Right lobe of liver (tissue), 6 donors: ENCODE results near the gene IL34. TPM values are rescaled to one million over a fixed set of nuclear protein-coding genes. Genes with fewer than 3 reads are reported as not detected.

Experiments used
- ATAC-seq, 4 donors: fragments of 200-7000 bp; cut with Tn5 transposase; one replicate each; pipeline ENCODE4 v1.9.1; 2020; ENCODE audit warnings: mild to moderate bottlenecking in 4 of 4, moderate library complexity in 4 of 4
- DNase-seq, 3 donors: peaks; one replicate each; pipeline ENCODE4 v3.0.0-alpha.2; 2020
- H3K27ac ChIP-seq, 3 donors: fragments of 200-600 bp; one replicate each; pipeline ENCODE4 v1.8.0; 2022
- H3K27me3 ChIP-seq, 2 donors: fragments of 200-600 bp; one replicate each; pipeline ENCODE4 v1.8.0; 2022
- H3K36me3 ChIP-seq, 4 donors: fragments of 200-600 bp; sonication (generic) in 1 of 4; one replicate each; pipeline versions ENCODE4 v1.5.1 to v1.8.0; 2017 to 2022; ENCODE audit warnings: control low read depth in 1 of 4
- H3K4me1 ChIP-seq, 4 donors: fragments of 200-600 bp; sonication (generic) in 1 of 4; one replicate each; pipeline versions ENCODE4 v1.5.1 to v1.8.0; 2017 to 2022; ENCODE audit warnings: control low read depth in 1 of 4
- H3K4me3 ChIP-seq, 3 donors: fragments of 200-600 bp; one replicate each; pipeline ENCODE4 v1.8.0; 2022
- H3K9me3 ChIP-seq, 4 donors: fragments of 200-600 bp; sonication (generic) in 1 of 4; one replicate each; pipeline versions ENCODE4 v1.5.1 to v1.8.0; 2017 to 2022; ENCODE audit warnings: control low read depth in 1 of 4
- CTCF ChIP-seq, 4 donors: fragments of 200-600 bp in 3 of 4; fragments of 450-650 bp in 1 of 4; IDR thresholded peaks; one replicate each; pipeline versions ENCODE4 v1.5.1 to v1.8.0; 2016 to 2022; ENCODE audit warnings: antibody characterized with exemption in 4 of 4, mild to moderate bottlenecking in 2 of 4
- POLR2A ChIP-seq: fragments of 450-650 bp; IDR thresholded peaks from one replicate; pipeline ENCODE4 v1.6.1; 2017; ENCODE audit warnings: antibody characterized with exemption, mild to moderate bottlenecking
- WGBS: methylation state at CpG from one replicate; pipeline ENCODE4 v1.1.6; 2018; ENCODE audit warnings: low coverage, low lambda C conversion rate; ENCODE audit not compliant: insufficient coverage; ENCODE audit errors: missing lambda C conversion rate; 5-methylcytosine and 5-hydroxymethylcytosine counted together
- intact Hi-C, 2 donors: fragments of 100-400 bp; cut with DNase I; formaldehyde crosslinking; loops; one replicate each; pipeline versions ENCODE4 v1.11.2 to v1.14.1; 2022
- total RNA-seq, 6 experiments: library from RNA; depleted of rRNA in 2 of 6; stranded (reverse); fragments of >200 nt in 2 of 6; fragmentation: NEBNext Ultra II Directional in 3 of 6; extraction: Animal tissue kit (Norgen Biotek cat#: 25700) in 3 of 6; gene quantifications; one replicate each; pipeline versions ENCODE4 v1.1.0 to v1.2.4, GENCODE V29; 2016 to 2023
- donor health status: DM: no; HTN: yes; CAD: no.
- donor health status: DM: no; HTN: no; CAD: no.
- donor health status: DM: no; HTN: no; CAD: no.
- donor health status: DM: no; HTN: yes; CAD: no.
- donor health status: DM: no; HTN: yes; CAD: no.

IL34 gene
- total RNA-seq, 6 experiments from 2014 or later: 0.27 to 1.1 (median 0.49) TPM

- Histone ChIP-seq H3K9me3 (no peaks in the 10 kb centered on the region), H3K4me3 (no peak overlapping the region), H3K27me3 (no peaks in the 10 kb centered on the region), H3K4me1 (peaks cover 0 to 26% (median 5%) of the 10 kb centered on the region in 4 donors), H3K27ac (no peak overlapping the region), H3K36me3 (no peaks in the 10 kb centered on the region)
- no peak for TF ChIP-seq POLR2A
- ATAC-seq (no peak), DNase-seq (no peak)
- no CpG with 5 or more reads among the region's 17 CpGs for WGBS
- intact Hi-C loops: no loop called here
Observed at GRCh38 chr16:70699696-70700095, 53.3 kb downstream of the IL34 start.

GRCh38 chr16:70700101-70701020 lies 54.0 kb downstream of the IL34 start:
- peak; percentile 68 to 76 (median 70) for ATAC-seq
- Histone ChIP-seq H3K9me3 (no peaks in the 10 kb centered on the region), H3K27me3 (no peaks in the 10 kb centered on the region), H3K4me1 (peaks cover 0 to 25% (median 5%) of the 10 kb centered on the region in 4 donors), H3K36me3 (no peaks in the 10 kb centered on the region), H3K27ac (no peak overlapping the region), H3K4me3 (no peak overlapping the region)
- intact Hi-C loops: no loop called here
- 38% methylated on average over 7 of the region's 30 CpGs for WGBS
- TF ChIP-seq POLR2A (no peak), CTCF (IDR thresholded peaks at IDR 0.05) (no peak)
- DNase-seq: peak in 2 of 3 donors; percentile 75

- H3K27ac ChIP-seq: no peak overlapping the region
- no peaks in the 10 kb centered on the region for H3K27me3 ChIP-seq
- ATAC-seq: no peak
- intact Hi-C loops: no loop called here
- 83% methylated on average over 1 of the region's 3 CpGs for WGBS
- H3K4me1 ChIP-seq: peaks cover 0 to 18% (median 0%) of the 10 kb centered on the region in 4 donors
- no peak overlapping the region for H3K4me3 ChIP-seq
- TF ChIP-seq POLR2A (no peak), CTCF (IDR thresholded peaks at IDR 0.05) (no peak)
- no peaks in the 10 kb centered on the region for H3K36me3 ChIP-seq
- H3K9me3 ChIP-seq: no peaks in the 10 kb centered on the region
- DNase-seq: no peak
Observed at GRCh38 chr16:70701036-70701435, 54.7 kb downstream of the IL34 start.

GRCh38 chr16:70701596-70701995 lies 55.2 kb downstream of the IL34 start:
- Histone ChIP-seq H3K4me3 (no peak overlapping the region), H3K27me3 (no peaks in the 10 kb centered on the region), H3K4me1 (peaks cover 0 to 17% (median 0%) of the 10 kb centered on the region in 4 donors), H3K36me3 (no peaks in the 10 kb centered on the region), H3K9me3 (no peaks in the 10 kb centered on the region), H3K27ac (no peak overlapping the region)
- DNase-seq: no peak
- no peak for TF ChIP-seq CTCF (IDR thresholded peaks at IDR 0.05)
- 77% methylated on average over 3 of the region's 9 CpGs for WGBS
- no peak for ATAC-seq
- intact Hi-C loops: no loop called here

- TF ChIP-seq POLR2A (no peak), CTCF (IDR thresholded peaks at IDR 0.05) (no peak)
- Histone ChIP-seq H3K4me1 (peaks cover 0 to 17% (median 0%) of the 10 kb centered on the region in 4 donors), H3K27ac (no peak overlapping the region), H3K27me3 (no peaks in the 10 kb centered on the region), H3K9me3 (no peaks in the 10 kb centered on the region), H3K4me3 (no peak overlapping the region), H3K36me3 (no peaks in the 10 kb centered on the region)
- DNase-seq (no peak), ATAC-seq (peak in 3 of 4 donors; percentile 3 to 24 (median 3))
- intact Hi-C loops: no loop called here
- WGBS: 29% methylated on average over 1 of the region's 8 CpGs
Observed at GRCh38 chr16:70701998-70702397, 55.6 kb downstream of the IL34 start.
